ENCODE results near the gene CXCL11. TPM values are rescaled to one million over a fixed set of nuclear protein-coding genes. Genes with fewer than 3 reads are reported as not detected.
"Not testable (repeated sequence)": the region's sequence is repeated elsewhere in the genome, so short reads cannot be mapped to it uniquely, and the experiment has no call there.

The CXCL11 gene
- total and polyA plus RNA-seq, 7 donors: 0.03 to 0.37 (median 0.15) TPM; not detected in 4

- ATAC-seq (no peak), DNase-seq (no peak)
- intact Hi-C loops (cut with DNase I): no loop called here
- Histone ChIP-seq H3K27me3 (ENCODE audit: insufficient read depth in 3 of 3, low read length in 2 of 3) (peaks cover 0 to 1% (median 0%) of the 10 kb centered on the region in 3 donors), H3K4me3 (no peak overlapping the region), H3K36me3 (ENCODE audit: insufficient read depth in 1 of 2, low read depth in 1 of 2) (no peaks in the 10 kb centered on the region), H3K27ac (no peak overlapping the region), H3K9me3 (no peaks in the 10 kb centered on the region), H3K4me1 (no peaks in the 10 kb centered on the region)
- WGBS, 3 donors: 60 to 66% (median 63%) methylated on average over 3 of the region's 3 CpGs
- no peak for TF ChIP-seq CTCF (IDR thresholded peaks at IDR 0.05)
Measured at GRCh38 chr4:76058888-76059426, 23.1 kb upstream of the CXCL11 start.

- intact Hi-C loops (cut with DNase I): no loop called here
Measured at GRCh38 chr4:76058302-76058701, 22.4 kb upstream of the CXCL11 start.

GRCh38 chr4:76055421-76055820 is 19.6 kb upstream of the CXCL11 start:
- Histone ChIP-seq H3K4me3 (no peak overlapping the region), H3K36me3 (ENCODE audit: insufficient read depth in 1 of 2, low read depth in 1 of 2) (no peaks in the 10 kb centered on the region), H3K4me1 (no peaks in the 10 kb centered on the region), H3K27ac (no peak overlapping the region), H3K9me3 (no peaks in the 10 kb centered on the region), H3K27me3 (ENCODE audit: insufficient read depth in 3 of 3, low read length in 2 of 3) (peaks cover 0 to 4% (median 0%) of the 10 kb centered on the region in 3 donors)
- intact Hi-C loops (cut with DNase I): no loop called here
- DNase-seq (no peak), ATAC-seq (no peak)
- TF ChIP-seq CTCF (IDR thresholded peaks at IDR 0.05): no peak
- WGBS, 3 donors: 62 to 81% (median 70%) methylated on average over 2 of the region's 2 CpGs

More at GRCh38 chr4:76058302-76058701, 22.4 kb upstream of the CXCL11 start:
- Histone ChIP-seq H3K27me3 (ENCODE audit: insufficient read depth in 3 of 3, low read length in 2 of 3) (peaks cover 0 to 4% (median 0%) of the 10 kb centered on the region in 3 donors), H3K27ac (no peak overlapping the region), H3K4me3 (no peak overlapping the region), H3K4me1 (no peaks in the 10 kb centered on the region), H3K36me3 (ENCODE audit: insufficient read depth in 1 of 2, low read depth in 1 of 2) (no peaks in the 10 kb centered on the region), H3K9me3 (no peaks in the 10 kb centered on the region)
- ATAC-seq (no peak), DNase-seq (no peak)
- TF ChIP-seq CTCF (IDR thresholded peaks at IDR 0.05): no peak

GRCh38 chr4:76055016-76055415 is 19.1 kb upstream of the CXCL11 start:
- WGBS, 3 donors: 88 to 94% (median 90%) methylated on average over 2 of the region's 2 CpGs
- Histone ChIP-seq H3K27ac (no peak overlapping the region), H3K4me3 (no peak overlapping the region), H3K36me3 (ENCODE audit: insufficient read depth in 1 of 2, low read depth in 1 of 2) (no peaks in the 10 kb centered on the region), H3K9me3 (no peaks in the 10 kb centered on the region), H3K27me3 (ENCODE audit: insufficient read depth in 3 of 3, low read length in 2 of 3) (peaks cover 0 to 4% (median 0%) of the 10 kb centered on the region in 3 donors), H3K4me1 (no peaks in the 10 kb centered on the region)
- TF ChIP-seq CTCF (IDR thresholded peaks at IDR 0.05): no peak
- no peak for ATAC-seq
- DNase-seq: no peak
- intact Hi-C loops (cut with DNase I): no loop called here

GRCh38 chr4:76053730-76054129 is 17.9 kb upstream of the CXCL11 start:
- intact Hi-C loops (cut with DNase I): no loop called here
- H3K4me3 ChIP-seq: no peak overlapping the region
- 24 to 33% (median 31%) methylated on average over 4 of the region's 4 CpGs for WGBS, 3 donors

GRCh38 chr4:76050560-76051050 is 14.7 kb upstream of the CXCL11 start:
- H3K4me3 ChIP-seq; H3K36me3 ChIP-seq (ENCODE audit: insufficient read depth in 1 of 2, low read depth in 1 of 2); DNase-seq; H3K27me3 ChIP-seq (ENCODE audit: insufficient read depth in 3 of 3, low read length in 2 of 3); H3K27ac ChIP-seq; intact Hi-C loops (cut with DNase I); H3K9me3 ChIP-seq; H3K4me1 ChIP-seq; ATAC-seq: not testable (repeated sequence)
- 85 to 93% (median 90%) methylated on average over 12 to 27 of the region's 27 CpGs for WGBS, 3 donors

More at GRCh38 chr4:76053730-76054129, 17.9 kb upstream of the CXCL11 start:
- no peak overlapping the region for H3K27ac ChIP-seq
- H3K36me3 ChIP-seq (ENCODE audit: insufficient read depth in 1 of 2, low read depth in 1 of 2): no peaks in the 10 kb centered on the region
- TF ChIP-seq CTCF (IDR thresholded peaks at IDR 0.05): no peak
- ATAC-seq (no peak), DNase-seq (no peak)
- H3K4me1 ChIP-seq: no peaks in the 10 kb centered on the region
- peaks cover 0 to 4% (median 0%) of the 10 kb centered on the region in 3 donors for H3K27me3 ChIP-seq (ENCODE audit: insufficient read depth in 3 of 3, low read length in 2 of 3)
- no peaks in the 10 kb centered on the region for H3K9me3 ChIP-seq

GRCh38 chr4:76049860-76050416 is 14.1 kb upstream of the CXCL11 start:
- H3K27me3 ChIP-seq (ENCODE audit: insufficient read depth in 3 of 3, low read length in 2 of 3); H3K4me1 ChIP-seq; H3K27ac ChIP-seq; H3K36me3 ChIP-seq (ENCODE audit: insufficient read depth in 1 of 2, low read depth in 1 of 2); H3K9me3 ChIP-seq; ATAC-seq; intact Hi-C loops (cut with DNase I); H3K4me3 ChIP-seq; DNase-seq: not testable (repeated sequence)
- whole genome bisulfite sequencing, 3 donors: 72 to 77% (median 73%) methylated on average over 17 of the region's 17 CpGs

All from psoas muscle (tissue), 8 donors.